Hepatic stellate cell (primary cell): Measurements from ENCODE around the gene PNPLA5.
"Not testable (repeated sequence)": the region's sequence is repeated elsewhere in the genome, so short reads cannot be mapped to it uniquely, and the experiment has no call there.

Experiments used
- DNase-seq: peaks from one replicate; pipeline ENCODE4 v3.0.0; 2011; ENCODE audit warnings: low spot score

PNPLA5 gene

GRCh38 chr22:43891360-43892182 is at the start of gene PNPLA5:
Gene PNPLA5 (minus strand): TSS chr22:43892013. CDS start chr22:43891880, 133 bp downstream.
- DNase-seq = no peak

- no peak for DNase-seq
Observed at GRCh38 chr22:43941449-43941848, 49.6 kb upstream of the PNPLA5 start.

GRCh38 chr22:43931771-43932170 is 40.0 kb upstream of the PNPLA5 start:
- no peak for DNase-seq

- no peak for DNase-seq
Observed at GRCh38 chr22:43928908-43929307, 37.1 kb upstream of the PNPLA5 start.

GRCh38 chr22:43928468-43928867 is 36.7 kb upstream of the PNPLA5 start:
- DNase-seq = no peak

GRCh38 chr22:43926349-43926710 is 34.5 kb upstream of the PNPLA5 start:
- no peak for DNase-seq

- no peak for DNase-seq
Observed at GRCh38 chr22:43925433-43926348, 33.9 kb upstream of the PNPLA5 start.

GRCh38 chr22:43924877-43925276 is 33.1 kb upstream of the PNPLA5 start:
- no peak for DNase-seq

GRCh38 chr22:43923631-43924464 is 32.0 kb upstream of the PNPLA5 start, which contains the start of gene PNPLA3:
Gene PNPLA3 (plus strand): TSS chr22:43923805. CDS start chr22:43923912, 107 bp downstream.
- DNase-seq = peak; percentile 93

GRCh38 chr22:43923191-43923590 is 31.4 kb upstream of the PNPLA5 start:
- DNase-seq = no peak

GRCh38 chr22:43922123-43922522 is 30.3 kb upstream of the PNPLA5 start:
- no peak for DNase-seq

GRCh38 chr22:43921370-43921769 is 29.6 kb upstream of the PNPLA5 start:
- peak; percentile 90 for DNase-seq

GRCh38 chr22:43919106-43919973 is 27.5 kb upstream of the PNPLA5 start:
- peak; percentile 74 for DNase-seq

GRCh38 chr22:43917521-43917920 is 25.7 kb upstream of the PNPLA5 start:
- no peak for DNase-seq

GRCh38 chr22:43911351-43911750 is 19.5 kb upstream of the PNPLA5 start:
- DNase-seq = no peak

- no peak for DNase-seq
Observed at GRCh38 chr22:43910178-43910695, 18.4 kb upstream of the PNPLA5 start.

GRCh38 chr22:43909708-43910107 is 17.9 kb upstream of the PNPLA5 start:
- DNase-seq = no peak

GRCh38 chr22:43905681-43906080 is 13.9 kb upstream of the PNPLA5 start:
- no peak for DNase-seq

- not testable (repeated sequence) for DNase-seq
Observed at GRCh38 chr22:43904412-43904811, 12.6 kb upstream of the PNPLA5 start.

GRCh38 chr22:43903033-43903432 is 11.2 kb upstream of the PNPLA5 start:
- not testable (repeated sequence) for DNase-seq
